GM23338 (cell line): ENCODE data around the gene SLC36A2. TPM values are rescaled to one million over a fixed set of nuclear protein-coding genes. Genes with fewer than 3 reads are reported as not detected.

Experiments
- ATAC-seq: fragments of 200-7000 bp; cut with Tn5 transposase; 3 replicates; pipeline ENCODE4 v1.9.1; 2020
- DNase-seq: peaks from one replicate; pipeline ENCODE4 v3.0.0-alpha.2; 2015; ENCODE audit warnings: low spot score
- H2AFZ ChIP-seq: fragments of 200-600 bp; sonication (generic); 2 replicates; pipeline ENCODE4 v1.8.0; 2016; ENCODE audit warnings: antibody characterized with exemption, mild to moderate bottlenecking, moderate library complexity
- H3F3A ChIP-seq: fragments of 200-600 bp; sonication (generic); replicated peaks from 2 replicates; pipeline ENCODE4 v1.8.0; 2017; ENCODE audit warnings: antibody characterized with exemption, mixed run types, low read depth
- H3K27ac ChIP-seq: fragments of 200-600 bp; sonication (generic); 2 replicates; pipeline ENCODE4 v1.6.1; 2016; ENCODE audit warnings: low read depth
- H3K27me3 ChIP-seq: fragments of 200-600 bp; sonication (generic); 2 replicates; pipeline ENCODE4 v1.8.0; 2016; ENCODE audit warnings: mild to moderate bottlenecking, mixed run types, moderate library complexity; ENCODE audit not compliant: insufficient read depth
- H3K36me3 ChIP-seq: fragments of 200-600 bp; sonication (generic); 2 replicates; pipeline ENCODE4 v1.8.0; 2016; ENCODE audit warnings: mild to moderate bottlenecking; ENCODE audit not compliant: insufficient read depth
- H3K4me1 ChIP-seq: fragments of 200-600 bp; sonication (generic); 2 replicates; pipeline ENCODE4 v1.8.0; 2016; ENCODE audit warnings: mild to moderate bottlenecking, moderate library complexity; ENCODE audit not compliant: insufficient read depth
- H3K4me2 ChIP-seq: fragments of 200-600 bp; sonication (generic); 2 replicates; pipeline ENCODE4 v1.7.1; 2017; ENCODE audit warnings: mixed run types
- H3K4me3 ChIP-seq: fragments of 200-600 bp; sonication (generic); 2 replicates; pipeline ENCODE4 v1.6.1; 2016; ENCODE audit warnings: mixed run types
- H3K79me2 ChIP-seq: fragments of 200-600 bp; sonication (generic); replicated peaks from 2 replicates; pipeline ENCODE4 v1.8.0; 2017; ENCODE audit warnings: mild to moderate bottlenecking; ENCODE audit not compliant: insufficient read depth
- H3K9me2 ChIP-seq: fragments of 200-600 bp; sonication (generic); 2 replicates; pipeline ENCODE4 v1.8.0; 2017; ENCODE audit not compliant: insufficient read depth
- H4K20me1 ChIP-seq: fragments of 200-600 bp; sonication (generic); replicated peaks from 2 replicates; pipeline ENCODE4 v1.8.0; 2017; ENCODE audit warnings: mild to moderate bottlenecking; ENCODE audit not compliant: insufficient read depth
- H3K27ac Mint-ChIP-seq: 2 replicates; pipeline ENCODE4 v1.8.0; 2020; ENCODE audit warnings: inconsistent platforms, mild to moderate bottlenecking, moderate library complexity, mixed read lengths
- H3K27me3 Mint-ChIP-seq: 3 replicates; pipeline ENCODE4 v1.8.0; 2022; ENCODE audit warnings: low read depth, mild to moderate bottlenecking, moderate library complexity, mixed read lengths, inconsistent platforms; ENCODE audit not compliant: insufficient read depth, poor library complexity
- H3K36me3 Mint-ChIP-seq: 3 replicates; pipeline ENCODE4 v1.8.0; 2021; ENCODE audit warnings: low read depth, mild to moderate bottlenecking, inconsistent platforms, moderate library complexity, mixed read lengths
- H3K4me1 Mint-ChIP-seq: 3 replicates; pipeline ENCODE4 v1.8.0; 2020; ENCODE audit warnings: mild to moderate bottlenecking, inconsistent platforms, mixed read lengths
- H3K4me3 Mint-ChIP-seq: 3 replicates; pipeline ENCODE4 v1.8.0; 2021; ENCODE audit warnings: moderate library complexity, mild to moderate bottlenecking, inconsistent platforms, mixed read lengths
- H3K9me3 Mint-ChIP-seq: 3 replicates; pipeline ENCODE4 v1.8.0; 2020; ENCODE audit warnings: moderate library complexity, mild to moderate bottlenecking, inconsistent platforms, mixed read lengths
- EZH2phosphoT487 ChIP-seq: fragments of 200-600 bp; sonication (generic); IDR thresholded peaks from one replicate; pipeline ENCODE4 v1.8.1; 2018; ENCODE audit warnings: antibody characterized with exemption; ENCODE audit not compliant: unreplicated experiment
- JUNB ChIP-seq: IDR thresholded peaks from one replicate; pipeline ENCODE4 v1.6.1; 2016; ENCODE audit warnings: antibody characterized with exemption; ENCODE audit not compliant: unreplicated experiment
- NANOG ChIP-seq: IDR thresholded peaks from 2 replicates; pipeline ENCODE4 v1.6.1; 2016; ENCODE audit warnings: antibody characterized with exemption, borderline replicate concordance
- POLR2AphosphoS5 ChIP-seq: IDR thresholded peaks from 2 replicates; pipeline ENCODE4 v1.6.1; 2016; ENCODE audit warnings: antibody characterized with exemption, low read depth
- STAT1 ChIP-seq: IDR thresholded peaks from one replicate; pipeline ENCODE4 v1.6.1; 2016; ENCODE audit warnings: antibody characterized with exemption; ENCODE audit not compliant: unreplicated experiment
- ZNF331 ChIP-seq: fragments of 250-450 bp; sonication (Bioruptor Pico); IDR thresholded peaks from 2 replicates; pipeline ENCODE4 v1.5.0; 2020; ENCODE audit warnings: low read depth, mild to moderate bottlenecking, moderate library complexity
- polyA plus RNA-seq: library from polyadenylated mRNA; unstranded; fragments of >200 nt; fragmentation: Nextera tagmentation; extraction: Ambion mirVana; gene quantifications from 2 replicates; pipeline ENCODE4 v1.2.1, GENCODE V29; 2016
- total RNA-seq: library from RNA; depleted of rRNA; stranded (reverse); fragments of >200 nt; shearing (Covaris generic); gene quantifications from 2 replicates; pipeline ENCODE4 v1.2.3, GENCODE V29; 2014
- TF ChIP-seq, protein P1 (sequence below): fragments of 250-450 bp; sonication (Bioruptor Pico); IDR thresholded peaks from 2 replicates; pipeline ENCODE4 v1.5.0; 2020; ENCODE audit warnings: mild to moderate bottlenecking, moderate library complexity
- TF ChIP-seq, protein P2 (sequence below): IDR thresholded peaks from 2 replicates; pipeline ENCODE4 v1.6.1; 2016; ENCODE audit warnings: antibody characterized with exemption

Gene SLC36A2
- total and polyA plus RNA-seq, 2 experiments from 2014 or later: 0.08 TPM; not detected in 1

DNA sequence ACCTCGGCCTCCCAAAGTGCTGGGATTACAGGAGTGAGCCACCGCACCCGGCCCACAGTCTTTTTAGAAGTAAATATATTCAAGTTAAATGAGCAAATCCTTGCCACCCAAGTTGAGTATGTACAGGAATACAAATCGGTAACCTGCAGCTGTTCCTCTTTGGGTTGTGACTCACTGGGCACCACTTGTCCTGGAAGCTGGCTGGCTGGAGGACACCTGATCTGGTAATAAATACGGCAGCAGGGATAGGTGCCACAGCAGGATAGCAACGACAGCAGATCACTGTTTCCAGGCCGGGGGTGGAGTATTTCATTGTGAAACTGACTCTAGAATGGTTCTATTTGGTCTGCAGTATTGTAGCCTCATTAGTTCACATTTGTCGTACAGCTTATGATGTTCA, 35.7 kb upstream of the SLC36A2 start (continued):
- TF ChIP-seq, protein P1, sequence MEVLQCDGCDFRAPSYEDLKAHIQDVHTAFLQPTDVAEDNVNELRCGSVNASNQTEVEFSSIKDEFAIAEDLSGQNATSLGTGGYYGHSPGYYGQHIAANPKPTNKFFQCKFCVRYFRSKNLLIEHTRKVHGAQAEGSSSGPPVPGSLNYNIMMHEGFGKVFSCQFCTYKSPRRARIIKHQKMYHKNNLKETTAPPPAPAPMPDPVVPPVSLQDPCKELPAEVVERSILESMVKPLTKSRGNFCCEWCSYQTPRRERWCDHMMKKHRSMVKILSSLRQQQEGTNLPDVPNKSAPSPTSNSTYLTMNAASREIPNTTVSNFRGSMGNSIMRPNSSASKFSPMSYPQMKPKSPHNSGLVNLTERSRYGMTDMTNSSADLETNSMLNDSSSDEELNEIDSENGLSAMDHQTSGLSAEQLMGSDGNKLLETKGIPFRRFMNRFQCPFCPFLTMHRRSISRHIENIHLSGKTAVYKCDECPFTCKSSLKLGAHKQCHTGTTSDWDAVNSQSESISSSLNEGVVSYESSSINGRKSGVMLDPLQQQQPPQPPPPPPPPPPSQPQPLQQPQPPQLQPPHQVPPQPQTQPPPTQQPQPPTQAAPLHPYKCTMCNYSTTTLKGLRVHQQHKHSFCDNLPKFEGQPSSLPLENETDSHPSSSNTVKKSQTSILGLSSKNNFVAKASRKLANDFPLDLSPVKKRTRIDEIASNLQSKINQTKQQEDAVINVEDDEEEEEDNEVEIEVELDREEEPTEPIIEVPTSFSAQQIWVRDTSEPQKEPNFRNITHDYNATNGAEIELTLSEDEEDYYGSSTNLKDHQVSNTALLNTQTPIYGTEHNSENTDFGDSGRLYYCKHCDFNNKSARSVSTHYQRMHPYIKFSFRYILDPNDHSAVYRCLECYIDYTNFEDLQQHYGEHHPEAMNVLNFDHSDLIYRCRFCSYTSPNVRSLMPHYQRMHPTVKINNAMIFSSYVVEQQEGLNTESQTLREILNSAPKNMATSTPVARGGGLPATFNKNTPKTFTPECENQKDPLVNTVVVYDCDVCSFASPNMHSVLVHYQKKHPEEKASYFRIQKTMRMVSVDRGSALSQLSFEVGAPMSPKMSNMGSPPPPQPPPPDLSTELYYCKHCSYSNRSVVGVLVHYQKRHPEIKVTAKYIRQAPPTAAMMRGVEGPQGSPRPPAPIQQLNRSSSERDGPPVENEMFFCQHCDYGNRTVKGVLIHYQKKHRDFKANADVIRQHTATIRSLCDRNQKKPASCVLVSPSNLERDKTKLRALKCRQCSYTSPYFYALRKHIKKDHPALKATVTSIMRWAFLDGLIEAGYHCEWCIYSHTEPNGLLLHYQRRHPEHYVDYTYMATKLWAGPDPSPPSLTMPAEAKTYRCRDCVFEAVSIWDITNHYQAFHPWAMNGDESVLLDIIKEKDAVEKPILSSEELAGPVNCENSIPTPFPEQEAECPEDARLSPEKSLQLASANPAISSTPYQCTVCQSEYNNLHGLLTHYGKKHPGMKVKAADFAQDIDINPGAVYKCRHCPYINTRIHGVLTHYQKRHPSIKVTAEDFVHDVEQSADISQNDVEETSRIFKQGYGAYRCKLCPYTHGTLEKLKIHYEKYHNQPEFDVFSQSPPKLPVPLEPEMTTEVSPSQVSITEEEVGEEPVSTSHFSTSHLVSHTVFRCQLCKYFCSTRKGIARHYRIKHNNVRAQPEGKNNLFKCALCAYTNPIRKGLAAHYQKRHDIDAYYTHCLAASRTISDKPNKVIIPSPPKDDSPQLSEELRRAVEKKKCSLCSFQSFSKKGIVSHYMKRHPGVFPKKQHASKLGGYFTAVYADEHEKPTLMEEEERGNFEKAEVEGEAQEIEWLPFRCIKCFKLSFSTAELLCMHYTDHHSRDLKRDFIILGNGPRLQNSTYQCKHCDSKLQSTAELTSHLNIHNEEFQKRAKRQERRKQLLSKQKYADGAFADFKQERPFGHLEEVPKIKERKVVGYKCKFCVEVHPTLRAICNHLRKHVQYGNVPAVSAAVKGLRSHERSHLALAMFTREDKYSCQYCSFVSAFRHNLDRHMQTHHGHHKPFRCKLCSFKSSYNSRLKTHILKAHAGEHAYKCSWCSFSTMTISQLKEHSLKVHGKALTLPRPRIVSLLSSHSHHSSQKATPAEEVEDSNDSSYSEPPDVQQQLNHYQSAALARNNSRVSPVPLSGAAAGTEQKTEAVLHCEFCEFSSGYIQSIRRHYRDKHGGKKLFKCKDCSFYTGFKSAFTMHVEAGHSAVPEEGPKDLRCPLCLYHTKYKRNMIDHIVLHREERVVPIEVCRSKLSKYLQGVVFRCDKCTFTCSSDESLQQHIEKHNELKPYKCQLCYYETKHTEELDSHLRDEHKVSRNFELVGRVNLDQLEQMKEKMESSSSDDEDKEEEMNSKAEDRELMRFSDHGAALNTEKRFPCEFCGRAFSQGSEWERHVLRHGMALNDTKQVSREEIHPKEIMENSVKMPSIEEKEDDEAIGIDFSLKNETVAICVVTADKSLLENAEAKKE (CRISPR knock-in tag): no peak
- TF ChIP-seq EZH2phosphoT487 (no peak), NANOG (no peak), STAT1 (no peak), ZNF331 (CRISPR knock-in tag) (no peak)
- TF ChIP-seq, protein P2, sequence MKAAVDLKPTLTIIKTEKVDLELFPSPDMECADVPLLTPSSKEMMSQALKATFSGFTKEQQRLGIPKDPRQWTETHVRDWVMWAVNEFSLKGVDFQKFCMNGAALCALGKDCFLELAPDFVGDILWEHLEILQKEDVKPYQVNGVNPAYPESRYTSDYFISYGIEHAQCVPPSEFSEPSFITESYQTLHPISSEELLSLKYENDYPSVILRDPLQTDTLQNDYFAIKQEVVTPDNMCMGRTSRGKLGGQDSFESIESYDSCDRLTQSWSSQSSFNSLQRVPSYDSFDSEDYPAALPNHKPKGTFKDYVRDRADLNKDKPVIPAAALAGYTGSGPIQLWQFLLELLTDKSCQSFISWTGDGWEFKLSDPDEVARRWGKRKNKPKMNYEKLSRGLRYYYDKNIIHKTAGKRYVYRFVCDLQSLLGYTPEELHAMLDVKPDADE: no peak

DNA sequence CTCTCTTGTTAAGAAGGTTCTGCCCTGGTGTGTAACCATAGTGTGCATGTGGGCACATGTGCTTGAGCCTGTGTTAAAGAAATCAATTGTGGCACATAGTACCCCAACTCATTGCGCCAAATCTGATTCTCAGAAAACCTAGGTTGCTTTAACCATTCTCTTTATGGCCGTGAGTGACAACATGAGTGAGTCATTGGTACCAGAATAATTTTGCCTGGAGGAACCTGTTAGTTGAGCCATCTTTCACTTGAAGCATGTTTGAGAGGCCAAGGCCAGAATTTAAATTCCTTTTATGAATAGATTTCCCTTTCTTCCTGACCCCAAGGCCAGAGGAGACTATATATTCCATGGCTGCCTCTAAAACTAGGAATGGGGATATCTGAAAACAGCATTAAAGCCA, 35.2 kb upstream of the SLC36A2 start:
- Histone ChIP-seq H3K4me1 (peaks cover 25% of the 10 kb centered on the region), H4K20me1 (no peaks in the 10 kb centered on the region), H3F3A (peaks cover 6% of the 10 kb centered on the region; the same call in 1 of the 2 replicates), H3K9me2 (peaks cover 20% of the 10 kb centered on the region), H3K79me2 (no peaks in the 10 kb centered on the region), H3K27ac (no peak overlapping the region), H3K4me3 (no peak overlapping the region), H3K27me3 (no peaks in the 10 kb centered on the region), H2AFZ (no peak overlapping the region), H3K36me3 (no peaks in the 10 kb centered on the region), H3K4me2 (no peak overlapping the region)
- Mint-ChIP-seq H3K27me3 (peaks cover 8% of the 10 kb centered on the region), H3K36me3 (no peaks in the 10 kb centered on the region), H3K4me1 (peaks cover 36% of the 10 kb centered on the region), H3K27ac (no peak overlapping the region), H3K9me3 (no peaks in the 10 kb centered on the region; the same call in 2 of the 3 replicates), H3K4me3 (no peak overlapping the region)
- DNase-seq (no peak), ATAC-seq (no peak)
- TF ChIP-seq, protein P2: no peak
- no peak for TF ChIP-seq JUNB
- TF ChIP-seq POLR2AphosphoS5: no peak
- TF ChIP-seq, protein P1 (CRISPR knock-in tag): no peak
- no peak for TF ChIP-seq STAT1
